ENCODE measurements around the gene YWHAG. TPM values are rescaled to one million over a fixed set of nuclear protein-coding genes. Genes with fewer than 3 reads are reported as not detected.

Gene YWHAG
- total and polyA plus RNA-seq, 4 donors = 11.6 to 46.7 (median 43.5) TPM

GRCh38 chr7:76333511-76334101 is 25.2 kb downstream of the YWHAG start:
- 40% methylated on average over 14 of the region's 14 CpGs for WGBS
- H3K27me3 ChIP-seq (ENCODE audit: control insufficient read depth in 4 of 4, insufficient read depth in 4 of 4, low read length in 3 of 4) = no peaks in the 10 kb centered on the region
- no peaks in the 10 kb centered on the region for H3K9me3 ChIP-seq (ENCODE audit: control insufficient read depth in 4 of 4, low read length in 3 of 4)
- H3K27ac ChIP-seq (ENCODE audit: low read depth in 1 of 2, low read length in 2 of 2) = peak overlapping the region; percentile 20 to 42
- DNase-seq (ENCODE audit: low spot score) = no peak
- H3K9ac ChIP-seq (ENCODE audit: low read depth in 1 of 2, low read length in 2 of 2) = no peak overlapping the region
- no peak overlapping the region for H3K4me3 ChIP-seq (ENCODE audit: low read depth in 1 of 3, low read length in 3 of 3)
- H3K36me3 ChIP-seq (ENCODE audit: control insufficient read depth in 4 of 4, insufficient read depth in 3 of 4, low read depth in 1 of 4, low read length in 3 of 4) = peaks cover 3 to 13% (median 10%) of the 10 kb centered on the region in 4 donors
- no peak for TF ChIP-seq ATF3 (IDR thresholded peaks at IDR 0.05)
- peak; percentile 19 to 26 for TF ChIP-seq RAD21 (IDR thresholded peaks at IDR 0.05)
- peak; percentile 68 for TF ChIP-seq SP1 (IDR thresholded peaks at IDR 0.05)
- peak; percentile 7 for TF ChIP-seq FOXA2 (IDR thresholded peaks at IDR 0.05)
- TF ChIP-seq HNF4G (IDR thresholded peaks at IDR 0.05) = no peak
- no peak for TF ChIP-seq FOXA1 (IDR thresholded peaks at IDR 0.05)
- peak; percentile 72 to 77 for TF ChIP-seq RXRA (IDR thresholded peaks at IDR 0.05)
- no peak for TF ChIP-seq CTCF (IDR thresholded peaks at IDR 0.05; ENCODE audit: low read depth, low read length, missing input control)
- peak; percentile 85 for TF ChIP-seq NR2F2 (IDR thresholded peaks at IDR 0.05)
- no peak for TF ChIP-seq GABPA (IDR thresholded peaks at IDR 0.05 in 1 of 2, conservative IDR thresholded peaks at IDR 0.05 in 1 of 2)
- no peak for TF ChIP-seq TAF1 (conservative IDR thresholded peaks at IDR 0.05)
- peak; percentile 33 for TF ChIP-seq YY1 (IDR thresholded peaks at IDR 0.05)
- peak; percentile 73 to 78 for TF ChIP-seq HNF4A (conservative IDR thresholded peaks at IDR 0.05)
- TF ChIP-seq JUND (IDR thresholded peaks at IDR 0.05) = peak; percentile 16 to 27
- TF ChIP-seq ZBTB33 (IDR thresholded peaks at IDR 0.05) = peak; percentile 47
- no peak for TF ChIP-seq EGR1 (IDR thresholded peaks at IDR 0.05; ENCODE audit: low read depth in 2 of 2)
- TF ChIP-seq REST (IDR thresholded peaks at IDR 0.05) = no peak
- H3K4me1 ChIP-seq (ENCODE audit: control insufficient read depth in 4 of 4, insufficient read depth in 4 of 4, low read length in 3 of 4) = peaks cover 7 to 38% (median 32%) of the 10 kb centered on the region in 4 donors
